ENCODE results near the gene CAPN6.

Gene CAPN6

GRCh38 chrX:111265486-111265885, 4.8 kb downstream of the CAPN6 start:
- no peak overlapping the region for H3K4me3 ChIP-seq (ENCODE audit: low read depth, low read length)

GRCh38 chrX:111264385-111264784, 5.9 kb downstream of the CAPN6 start:
- no peak for DNase-seq
- H3K36me3 ChIP-seq: no peaks in the 10 kb centered on the region
- H3K9me3 ChIP-seq: no peaks in the 10 kb centered on the region
- no peak overlapping the region for H3K4me3 ChIP-seq (ENCODE audit: low read depth, low read length)
- TF ChIP-seq CTCF (IDR thresholded peaks at IDR 0.05; ENCODE audit: low read depth, low read length): peak; percentile 9; the same call in 1 of the 2 replicates
- no peaks in the 10 kb centered on the region for H3K27me3 ChIP-seq
- H3K4me1 ChIP-seq: no peaks in the 10 kb centered on the region; the same call in 1 of the 2 replicates

More at GRCh38 chrX:111265486-111265885, 4.8 kb downstream of the CAPN6 start:
- TF ChIP-seq CTCF (IDR thresholded peaks at IDR 0.05; ENCODE audit: low read depth, low read length): no peak
- no peak for DNase-seq
- H3K9me3 ChIP-seq: no peaks in the 10 kb centered on the region
- H3K4me1 ChIP-seq: no peaks in the 10 kb centered on the region; the same call in 1 of the 2 replicates
- no peaks in the 10 kb centered on the region for H3K36me3 ChIP-seq
- no peaks in the 10 kb centered on the region for H3K27me3 ChIP-seq

GRCh38 chrX:111262086-111262485, 8.2 kb downstream of the CAPN6 start:
- Histone ChIP-seq H3K9me3 (no peaks in the 10 kb centered on the region), H3K27me3 (no peaks in the 10 kb centered on the region), H3K36me3 (no peaks in the 10 kb centered on the region), H3K4me3 (ENCODE audit: low read depth, low read length) (no peak overlapping the region), H3K4me1 (no peaks in the 10 kb centered on the region)
- TF ChIP-seq CTCF (IDR thresholded peaks at IDR 0.05; ENCODE audit: low read depth, low read length): no peak
- DNase-seq: no peak

GRCh38 chrX:111260451-111260850, 9.8 kb downstream of the CAPN6 start:
- H3K36me3 ChIP-seq: no peaks in the 10 kb centered on the region
- H3K27me3 ChIP-seq: no peaks in the 10 kb centered on the region
- H3K4me1 ChIP-seq: no peaks in the 10 kb centered on the region
- no peaks in the 10 kb centered on the region for H3K9me3 ChIP-seq
- TF ChIP-seq CTCF (IDR thresholded peaks at IDR 0.05; ENCODE audit: low read depth, low read length): no peak
- no peak overlapping the region for H3K4me3 ChIP-seq (ENCODE audit: low read depth, low read length)
- DNase-seq: no peak

- Histone ChIP-seq H3K9me3 (no peaks in the 10 kb centered on the region), H3K27me3 (no peaks in the 10 kb centered on the region), H3K36me3 (no peaks in the 10 kb centered on the region), H3K4me1 (no peaks in the 10 kb centered on the region), H3K4me3 (ENCODE audit: low read depth, low read length) (no peak overlapping the region)
- no peak for TF ChIP-seq CTCF (IDR thresholded peaks at IDR 0.05; ENCODE audit: low read depth, low read length)
- DNase-seq: peak; percentile 11
Measured at GRCh38 chrX:111259559-111259958, 10.7 kb downstream of the CAPN6 start.

GRCh38 chrX:111257733-111258132, 12.6 kb downstream of the CAPN6 start:
- no peak for TF ChIP-seq CTCF (IDR thresholded peaks at IDR 0.05; ENCODE audit: low read depth, low read length)

More at GRCh38 chrX:111257733-111258132, 12.6 kb downstream of the CAPN6 start:
- Histone ChIP-seq H3K9me3 (no peaks in the 10 kb centered on the region), H3K4me3 (ENCODE audit: low read depth, low read length) (no peak overlapping the region), H3K36me3 (no peaks in the 10 kb centered on the region), H3K4me1 (no peaks in the 10 kb centered on the region), H3K27me3 (no peaks in the 10 kb centered on the region)
- no peak for DNase-seq
